ENCODE data around the gene PASK. TPM values are rescaled to one million over a fixed set of nuclear protein-coding genes. Genes with fewer than 3 reads are reported as not detected.

The PASK gene
- total RNA-seq, 1 experiment from 2014 or later, result 9.0 TPM

DNA sequence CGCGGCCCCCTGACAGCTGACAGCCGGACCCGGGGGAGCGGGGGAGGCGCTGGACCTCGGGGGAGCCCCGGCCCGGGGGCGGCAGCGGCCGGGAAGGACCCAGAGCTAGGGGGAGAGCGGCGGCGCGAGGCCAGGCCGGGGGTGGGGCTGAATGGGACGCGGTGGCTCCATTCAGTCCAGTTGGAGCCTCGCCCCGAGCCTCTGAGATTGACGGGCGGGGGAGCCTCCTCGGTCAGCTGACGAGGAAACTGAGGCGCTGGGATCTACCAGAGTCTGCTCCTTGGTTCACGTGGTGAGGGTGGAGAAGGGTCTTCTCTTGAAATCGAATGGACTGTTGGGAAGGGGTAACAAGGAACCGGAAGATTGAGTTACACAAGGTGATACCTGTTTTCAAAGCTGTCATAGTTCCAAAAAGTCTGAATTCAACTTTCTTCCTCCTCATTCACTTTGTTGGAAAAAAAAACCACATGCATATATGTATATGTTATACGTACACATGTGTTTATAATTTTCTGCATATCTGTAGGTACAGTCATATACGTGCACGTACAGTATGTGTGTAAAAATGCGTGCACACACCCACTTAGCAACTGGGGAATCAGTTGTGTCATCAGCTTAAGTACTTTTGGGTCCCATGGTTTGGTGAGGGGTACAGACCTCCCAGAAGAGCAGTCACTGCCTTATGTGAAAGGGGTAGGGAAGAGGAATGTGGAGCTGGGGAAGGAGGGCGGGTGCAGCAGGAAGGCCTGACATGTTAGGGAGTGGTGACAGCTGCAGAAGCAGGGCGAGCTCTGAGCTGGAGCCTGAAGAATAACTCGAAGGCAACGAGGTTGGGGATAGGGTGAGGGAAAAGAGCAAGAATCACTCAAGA is 1.6 kb upstream of the PASK start:
- Mint-ChIP-seq H3K27me3 (ENCODE audit: insufficient read depth, unreplicated experiment) (no peaks in the 10 kb centered on the region), H3K4me3 (ENCODE audit: unreplicated experiment) (peak overlapping the region; percentile 95), H3K36me3 (ENCODE audit: insufficient read depth, unreplicated experiment) (peaks cover 19% of the 10 kb centered on the region), H3K9me3 (ENCODE audit: unreplicated experiment) (no peaks in the 10 kb centered on the region), H3K4me1 (ENCODE audit: insufficient read depth, unreplicated experiment) (peaks cover 30% of the 10 kb centered on the region), H3K27ac (ENCODE audit: low read depth, unreplicated experiment) (peak overlapping the region; percentile 79)
- TF ChIP-seq CTCF (IDR thresholded peaks at IDR 0.05; ENCODE audit: unreplicated experiment), result no peak
- intact Hi-C loops (cut with micrococcal nuclease), result no loop called here
- no TSS peak for BruUV-seq (replicated peaks)
- CTCF ChIA-PET, result interaction anchor here (0.7 to 1.1 kb wide), 3 partner anchors 18 to 185 kb away, joined by 3 to 4 read pairs (median 3); partner anchors contain the start of genes HDLBP and SEPTIN2
- DNase-seq (ENCODE audit: unreplicated experiment), result no peak
- POLR2A ChIA-PET, result interaction anchor here (0.7 to 3.0 kb wide), 12 partner anchors 12 to 358 kb away, joined by 3 to 38 read pairs (median 4); partner anchors contain the start of genes HDLBP and MTERF4

DNA sequence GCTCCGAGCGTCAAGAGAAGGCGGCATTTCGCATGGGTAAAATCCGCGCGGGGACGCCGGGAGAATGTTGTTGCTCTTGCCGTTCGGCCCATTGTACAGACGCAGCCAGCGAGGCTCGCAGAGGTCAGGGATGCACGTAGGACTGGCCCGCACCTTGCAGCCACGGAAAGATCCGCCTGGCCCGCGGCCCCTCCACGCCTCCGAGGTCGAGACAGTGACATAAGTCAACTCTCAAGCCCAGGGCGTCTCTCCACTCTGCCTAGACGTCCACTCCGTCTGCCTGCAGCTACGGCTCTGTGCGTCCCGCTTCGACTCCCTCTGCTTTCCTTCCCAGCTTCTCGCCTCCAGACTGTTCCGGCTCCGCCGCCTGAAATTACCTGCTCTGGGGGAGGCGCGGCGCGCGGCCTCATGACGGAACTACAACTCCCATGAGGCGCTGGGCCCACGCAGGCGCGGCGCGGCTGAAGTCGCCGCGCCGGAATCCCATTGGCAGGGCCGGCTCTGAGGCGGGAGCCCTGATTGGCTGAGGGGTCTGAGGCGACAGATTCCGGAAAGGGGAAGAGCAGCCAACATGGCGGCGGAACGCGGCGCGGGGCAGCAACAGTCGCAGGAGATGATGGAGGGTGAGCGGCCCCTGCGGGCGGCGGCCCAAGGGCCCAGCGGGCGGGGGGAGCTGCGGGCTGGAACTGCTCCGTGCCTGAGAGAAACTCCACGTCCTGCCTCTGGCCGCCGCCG is 820 bp upstream of the PASK start, which contains the start of gene PPP1R7:
Gene PPP1R7, plus strand, starts transcription at position 543 of the 735 bp plus-strand sequence. Its CDS starts 29 bp downstream, at position 572.
- no peaks in the 10 kb centered on the region for H3K27me3 Mint-ChIP-seq (ENCODE audit: insufficient read depth, unreplicated experiment)
- no TSS peak for BruUV-seq (replicated peaks)
- peaks cover 30% of the 10 kb centered on the region for H3K4me1 Mint-ChIP-seq (ENCODE audit: insufficient read depth, unreplicated experiment)
- no peak for TF ChIP-seq CTCF (IDR thresholded peaks at IDR 0.05; ENCODE audit: unreplicated experiment)
- peaks cover 19% of the 10 kb centered on the region for H3K36me3 Mint-ChIP-seq (ENCODE audit: insufficient read depth, unreplicated experiment)
- H3K27ac Mint-ChIP-seq (ENCODE audit: low read depth, unreplicated experiment), result peak within 1 kb of the TSS; percentile 79
- H3K9me3 Mint-ChIP-seq (ENCODE audit: unreplicated experiment), result no peaks in the 10 kb centered on the region
- peak within 1 kb of the TSS; percentile 95 for H3K4me3 Mint-ChIP-seq (ENCODE audit: unreplicated experiment)
- POLR2A ChIA-PET, result interaction anchor here (0.6 to 3.0 kb wide), 21 partner anchors 9 to 1137 kb away, joined by 3 to 38 read pairs (median 3); partner anchors contain the start of genes DTYMK, FARP2 and MTERF4
- CTCF ChIA-PET, result interaction anchor here (0.6 to 1.1 kb wide), 4 partner anchors 165 to 592 kb away, joined by 3 to 8 read pairs (median 4); partner anchors contain the start of genes HDLBP and SEPTIN2
- intact Hi-C loops (cut with micrococcal nuclease), result loop anchor here (2.0 to 5.0 kb wide), 2 partner anchors 47 to 298 kb away; partner anchors contain the start of gene MTERF4
- peak; percentile 94 for DNase-seq (ENCODE audit: unreplicated experiment)

DNA sequence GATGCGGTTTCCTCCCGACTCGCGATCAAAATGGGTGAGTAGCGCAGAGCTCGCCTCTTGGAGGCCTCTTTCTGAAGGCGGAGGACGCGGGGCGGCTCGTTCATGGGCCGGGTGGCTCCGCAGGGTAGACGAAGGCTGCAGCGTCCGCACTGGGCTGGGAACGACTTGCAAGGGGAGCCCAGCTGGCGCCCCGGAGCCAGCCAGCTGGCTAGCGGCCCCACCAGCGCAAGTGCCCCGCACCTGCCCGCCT is 328 bp upstream of the PASK start:
- CTCF ChIA-PET, result interaction anchor here (0.6 to 1.1 kb wide), 4 partner anchors 166 to 591 kb away, joined by 3 to 8 read pairs (median 4); partner anchors contain the start of genes HDLBP and SEPTIN2

More for the DNA sequence above, 328 bp upstream of the PASK start:
- Mint-ChIP-seq H3K4me1 (ENCODE audit: insufficient read depth, unreplicated experiment) (peaks cover 30% of the 10 kb centered on the region), H3K27ac (ENCODE audit: low read depth, unreplicated experiment) (peak overlapping the region; percentile 79), H3K27me3 (ENCODE audit: insufficient read depth, unreplicated experiment) (no peaks in the 10 kb centered on the region), H3K36me3 (ENCODE audit: insufficient read depth, unreplicated experiment) (peaks cover 16% of the 10 kb centered on the region), H3K4me3 (ENCODE audit: unreplicated experiment) (peak overlapping the region; percentile 95), H3K9me3 (ENCODE audit: unreplicated experiment) (no peaks in the 10 kb centered on the region)
- intact Hi-C loops (cut with micrococcal nuclease), result loop anchor here (2.0 to 5.0 kb wide), 2 partner anchors 47 to 297 kb away; partner anchors contain the start of gene MTERF4
- no peak for TF ChIP-seq CTCF (IDR thresholded peaks at IDR 0.05; ENCODE audit: unreplicated experiment)
- no peak for DNase-seq (ENCODE audit: unreplicated experiment)
- POLR2A ChIA-PET, result interaction anchor here (0.6 to 3.0 kb wide), 19 partner anchors 9 to 1136 kb away, joined by 3 to 38 read pairs (median 3); partner anchors contain the start of genes DTYMK, FARP2 and MTERF4
- BruUV-seq (replicated peaks), result no TSS peak
